ENCODE data around the gene TLX3.
"Not testable (repeated sequence)": the region's sequence is repeated elsewhere in the genome, so short reads cannot be mapped to it uniquely, and the experiment has no call there.

The TLX3 gene

GRCh38 chr5:171308453-171309275 lies at the start of gene TLX3:
TLX3 (plus strand) TSS chr5:171309248; CDS start chr5:171309366, 118 bp downstream.
- DNase-seq, result no peak

- no peak for DNase-seq
Observed at GRCh38 chr5:171261361-171261760, 47.7 kb upstream of the TLX3 start.

DNA sequence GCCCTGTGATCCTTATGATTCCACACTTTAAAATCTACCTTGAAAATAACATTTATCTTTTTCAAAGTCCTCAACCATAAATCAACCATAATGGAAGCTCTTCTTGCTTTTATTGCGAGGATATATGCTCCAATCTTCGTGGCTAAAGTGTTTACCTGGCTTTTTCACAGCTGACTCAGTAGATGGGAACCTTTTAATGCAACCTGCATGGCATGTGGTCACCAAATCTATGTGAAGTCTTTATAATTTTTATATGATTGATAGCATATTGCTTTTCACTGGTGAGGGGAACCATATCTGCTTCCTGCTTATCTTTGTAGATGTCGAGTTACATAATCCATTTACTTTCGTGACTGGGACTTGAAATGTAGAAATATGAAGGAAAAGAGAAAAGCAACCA lies 47.1 kb upstream of the TLX3 start:
- DNase-seq, result no peak

- no peak for DNase-seq
Observed at GRCh38 chr5:171263181-171263580, 45.9 kb upstream of the TLX3 start.

GRCh38 chr5:171264843-171265242 lies 44.2 kb upstream of the TLX3 start:
- peak; percentile 20 for DNase-seq

- no peak for DNase-seq
Observed at GRCh38 chr5:171268700-171269620, 40.1 kb upstream of the TLX3 start.

GRCh38 chr5:171269717-171270116 lies 39.3 kb upstream of the TLX3 start:
- no peak for DNase-seq

- DNase-seq, result no peak
Observed at GRCh38 chr5:171270136-171270535, 38.9 kb upstream of the TLX3 start.

DNA sequence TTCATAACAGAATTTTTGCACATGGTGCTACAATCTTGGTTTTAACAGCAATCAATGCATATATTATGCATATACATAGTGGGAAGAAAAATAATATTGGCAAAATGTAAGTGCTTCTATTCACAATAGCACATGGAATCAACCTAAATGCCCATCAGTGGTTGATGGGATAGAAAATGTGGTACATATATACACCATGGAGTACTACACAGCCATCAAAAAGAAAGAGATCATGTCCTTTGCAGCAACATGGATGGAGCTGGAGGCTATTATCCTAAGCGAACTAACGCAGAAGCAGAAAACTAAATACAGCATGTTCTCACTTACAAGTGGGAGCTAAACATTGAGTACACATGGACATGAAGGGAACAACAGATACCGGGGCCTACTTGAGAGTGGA lies 37.2 kb upstream of the TLX3 start:
- DNase-seq, result no peak

DNA sequence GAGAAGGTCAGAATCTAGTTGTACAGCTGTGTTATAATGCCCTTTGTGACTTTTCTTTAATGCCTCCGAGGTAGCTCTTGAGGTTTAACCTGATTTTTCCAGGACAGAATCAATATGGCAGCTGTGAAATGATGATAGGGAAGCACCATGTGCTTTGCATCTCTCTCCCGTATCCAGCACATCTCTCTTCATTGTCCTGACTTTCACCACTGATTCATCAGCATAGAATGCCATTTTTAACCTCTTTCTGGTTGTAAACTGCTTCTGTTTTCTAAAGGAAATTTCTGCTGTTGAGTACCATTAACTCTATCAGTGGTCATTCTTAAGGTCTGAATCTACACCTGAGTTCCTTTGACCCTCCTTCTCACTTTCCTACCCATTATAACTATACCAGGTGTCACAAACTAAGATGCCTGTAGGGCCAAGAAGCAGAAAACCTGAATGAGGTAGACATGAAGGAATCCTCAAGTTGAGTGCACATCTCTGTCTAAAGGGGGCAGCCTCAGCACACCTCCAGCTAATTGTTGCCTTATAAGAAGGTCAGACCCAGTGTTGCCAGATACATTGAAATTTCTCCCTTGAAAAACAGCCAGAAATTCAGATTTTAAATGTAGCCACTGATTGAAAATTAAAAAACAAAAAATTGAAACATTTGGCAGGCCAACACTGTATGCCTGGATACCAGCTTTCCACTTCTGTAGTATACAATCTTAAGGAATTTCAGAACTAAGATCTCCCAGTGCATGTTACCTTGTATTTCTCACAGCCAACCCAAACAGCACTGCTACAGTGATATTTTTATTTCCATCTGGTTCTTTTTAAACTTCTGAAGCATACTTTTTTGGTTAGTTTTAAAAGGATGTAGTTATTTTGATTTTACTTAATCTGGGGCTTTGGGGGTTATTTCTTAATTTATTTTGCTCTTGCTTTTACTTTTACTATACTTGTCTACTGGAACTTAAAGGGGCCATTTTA lies 35.8 kb upstream of the TLX3 start:
- peak; percentile 2 for DNase-seq

- DNase-seq, result no peak
Observed at GRCh38 chr5:171275841-171276544, 33.1 kb upstream of the TLX3 start.

DNA sequence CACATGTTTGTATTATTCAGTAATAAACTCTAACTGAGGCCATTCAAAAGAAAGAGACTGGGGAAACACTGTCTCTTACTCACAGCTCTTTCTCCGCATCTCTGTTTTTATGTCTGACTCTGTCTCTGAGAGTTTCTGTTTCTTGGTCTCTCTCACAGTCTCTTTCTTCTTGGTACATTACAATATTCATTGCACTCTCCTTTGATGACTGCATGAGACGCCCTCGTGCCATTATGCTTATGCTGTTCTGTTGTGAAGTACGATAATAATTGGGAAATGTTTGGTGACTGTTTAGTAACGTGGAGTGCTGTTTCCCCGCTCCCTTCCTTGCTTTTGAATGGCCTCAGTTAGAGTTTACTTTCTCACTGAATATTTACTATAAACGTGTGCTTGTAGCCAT lies 25.3 kb upstream of the TLX3 start:
- no peak for DNase-seq

DNA sequence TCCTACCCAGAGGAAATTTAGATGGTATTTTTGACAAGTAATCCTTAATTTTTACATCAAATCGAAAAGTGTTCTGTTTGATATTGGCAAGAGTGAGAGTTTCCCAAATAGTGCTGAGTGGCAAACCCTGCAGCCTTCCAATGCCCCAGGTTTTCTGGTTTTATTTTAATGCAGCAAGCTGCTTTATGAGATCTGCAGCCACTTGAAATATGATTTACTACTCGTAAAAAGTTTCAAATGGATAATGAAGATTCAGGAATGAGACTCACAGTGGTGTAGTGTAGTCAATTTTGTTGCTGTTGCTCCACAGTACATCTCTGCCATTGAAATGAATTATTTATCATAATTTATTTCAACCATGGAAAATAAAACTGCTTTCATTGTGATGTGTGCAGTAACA lies 23.6 kb upstream of the TLX3 start:
- DNase-seq, result no peak

GRCh38 chr5:171288066-171288465 lies 21.0 kb upstream of the TLX3 start:
- DNase-seq, result no peak

DNA sequence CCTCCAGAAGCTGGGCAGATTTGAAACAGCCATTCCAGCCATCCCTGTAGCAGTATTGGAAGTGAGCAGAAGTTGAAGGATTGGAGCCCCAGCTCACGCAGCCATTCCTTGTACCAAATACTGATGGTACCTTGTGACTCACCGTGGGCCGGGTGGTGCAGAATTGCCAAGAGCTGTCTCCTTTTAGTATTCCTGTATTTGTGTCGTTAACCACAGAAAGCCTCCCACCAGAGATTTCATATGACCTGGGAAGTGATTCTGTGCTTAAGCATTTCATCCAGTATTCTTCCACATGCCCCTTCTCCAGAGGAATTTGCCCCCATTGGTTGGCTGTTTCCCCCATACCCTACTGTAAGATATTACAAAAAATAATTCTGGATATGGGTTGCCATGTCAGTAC lies 17.7 kb upstream of the TLX3 start:
- DNase-seq, result no peak

- no peak for DNase-seq
Observed at GRCh38 chr5:171295299-171295698, 13.7 kb upstream of the TLX3 start.

DNA sequence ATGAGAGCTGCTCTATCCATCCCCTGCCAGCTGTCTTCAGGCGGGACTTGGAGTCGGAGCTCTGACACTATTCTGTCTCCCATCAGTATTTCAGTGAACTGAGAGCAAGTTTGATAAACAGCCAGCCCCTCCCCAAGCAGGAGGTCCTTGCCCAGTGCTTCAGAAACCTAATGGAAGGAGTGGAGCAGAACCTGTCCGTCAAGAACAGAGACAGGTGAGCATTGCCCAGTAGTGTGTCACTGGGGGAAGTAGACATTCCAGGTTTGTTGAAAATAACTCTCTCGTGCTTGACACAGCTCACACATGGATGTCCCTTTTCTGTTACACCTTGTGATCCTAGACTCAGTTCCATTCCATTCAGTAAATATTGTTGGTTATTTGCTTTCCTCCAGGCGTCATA lies 13.2 kb upstream of the TLX3 start:
- DNase-seq, result no peak

GRCh38 chr5:171297941-171298340 lies 11.1 kb upstream of the TLX3 start:
- DNase-seq, result not testable (repeated sequence)

- no peak for DNase-seq
Observed at GRCh38 chr5:171299228-171299627, 9.8 kb upstream of the TLX3 start.

DNA sequence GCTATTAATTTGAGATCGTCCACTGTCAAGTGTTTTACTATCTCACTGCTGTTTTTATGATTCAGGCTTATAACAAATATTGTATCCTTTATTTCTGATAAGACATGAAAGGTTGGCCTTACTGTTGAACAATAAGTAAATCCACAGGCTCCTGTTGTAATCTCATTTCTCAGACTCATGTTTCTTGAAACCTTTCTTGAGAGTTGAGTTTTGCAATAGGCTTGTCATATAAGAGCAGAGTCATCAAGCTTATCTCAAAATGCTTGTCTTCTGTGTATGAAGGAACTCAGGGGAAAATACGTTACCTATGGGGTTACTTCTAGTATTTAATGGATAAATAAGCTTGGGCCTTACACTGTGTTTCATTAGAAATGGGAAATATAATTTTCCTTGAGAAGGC lies 9.2 kb upstream of the TLX3 start:
- no peak for DNase-seq

- no peak for DNase-seq
Observed at GRCh38 chr5:171300358-171300757, 8.7 kb upstream of the TLX3 start.

DNA sequence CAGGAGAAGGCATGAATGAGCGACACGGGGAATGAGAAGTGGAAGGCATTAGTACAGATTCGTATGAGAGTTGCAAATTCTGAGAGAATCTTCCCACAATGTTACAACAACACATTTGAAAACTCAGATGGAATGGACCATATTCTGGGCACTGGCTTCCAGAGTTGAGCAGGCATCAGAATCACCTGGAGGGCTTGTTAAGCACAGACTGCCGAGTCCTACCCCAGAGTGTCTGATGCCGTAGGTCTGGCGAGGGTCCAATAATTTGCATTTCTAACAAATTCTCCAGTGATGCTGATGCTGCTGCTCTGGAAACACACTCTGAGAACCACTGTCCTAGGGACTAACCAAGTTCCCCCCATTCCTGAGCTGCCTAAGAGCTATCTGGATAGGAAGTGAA lies 2.9 kb upstream of the TLX3 start:
- DNase-seq, result no peak
